Esophagus squamous epithelium (tissue), 4 donors: ENCODE measurements around the gene BICC1.

ENCODE experiments used
- CTCF ChIP-seq, 6 experiments: fragments of 450-650 bp in 4 of 6; fragments of 200-600 bp in 2 of 6; sonication (generic) in 2 of 6; IDR thresholded peaks; one replicate each; pipeline ENCODE4 v1.5.1; 2016 to 2019; ENCODE audit warnings: antibody characterized with exemption in 6 of 6, mild to moderate bottlenecking in 4 of 6, moderate library complexity in 4 of 6
- POLR2A ChIP-seq, 4 donors: fragments of 450-650 bp; IDR thresholded peaks; one replicate each; pipeline ENCODE4 v1.6.1; 2017; ENCODE audit warnings: antibody characterized with exemption in 4 of 4, mild to moderate bottlenecking in 4 of 4, moderate library complexity in 3 of 4

- TF ChIP-seq POLR2A (IDR thresholded peaks at IDR 0.05) (no peak), CTCF (IDR thresholded peaks at IDR 0.05) (no peak)
Measured at GRCh38 chr10:58704671-58705141, 192.0 kb downstream of the BICC1 start.
